ENCODE data around the gene ARFRP1.

The ARFRP1 gene

DNA sequence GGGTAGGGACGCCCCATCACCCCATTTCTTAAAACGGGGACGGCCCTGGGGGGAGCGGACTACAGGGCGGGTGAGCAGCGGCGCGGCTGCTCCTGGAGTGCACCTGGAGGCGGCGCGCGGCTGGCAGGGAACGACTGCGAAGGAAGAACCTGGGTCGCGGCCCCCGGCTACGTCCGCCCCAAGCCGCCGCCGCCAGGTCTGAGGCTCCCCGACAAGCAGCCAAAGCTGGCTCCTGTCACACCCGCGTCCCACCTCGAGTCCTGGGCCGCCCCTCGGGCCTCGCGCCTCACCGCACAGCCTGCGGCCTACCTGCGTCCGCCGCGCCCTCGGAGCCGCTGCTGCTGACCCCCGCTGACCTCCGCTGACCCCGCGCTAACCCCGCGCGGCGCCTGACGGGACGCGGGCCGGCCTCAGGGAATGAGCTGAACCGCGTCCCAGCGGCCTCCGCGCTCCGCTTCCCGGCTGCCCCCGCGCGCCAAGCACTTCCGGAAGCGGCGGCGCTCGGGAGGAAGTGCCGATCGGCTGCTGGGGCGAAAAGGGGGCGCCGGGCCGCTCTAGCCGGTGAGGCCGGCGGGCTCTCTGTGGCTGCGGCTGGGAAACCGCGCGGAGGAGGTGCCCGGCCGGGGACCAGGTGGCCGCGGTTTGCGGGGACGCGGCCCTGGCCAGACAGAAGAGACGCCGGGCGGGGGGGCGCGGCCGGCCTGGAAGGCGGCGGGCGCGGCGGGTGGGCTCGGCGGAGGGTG, at the start of gene ARFRP1, which contains the start of gene ZGPAT:
Gene ARFRP1, minus strand, starts transcription at position 419 of the 743 bp plus-strand sequence. CDS start 885 bp downstream, outside the sequence.
Gene ZGPAT, plus strand, starts transcription at position 482 of the 743 bp plus-strand sequence. CDS start 542 bp downstream, outside the sequence.
- DNase-seq, result peak; percentile 81

- DNase-seq, result no peak
Observed at GRCh38 chr20:63756648-63756991, 48.8 kb upstream of the ARFRP1 start.

- no peak for DNase-seq
Observed at GRCh38 chr20:63755933-63756647, 48.3 kb upstream of the ARFRP1 start.

DNA sequence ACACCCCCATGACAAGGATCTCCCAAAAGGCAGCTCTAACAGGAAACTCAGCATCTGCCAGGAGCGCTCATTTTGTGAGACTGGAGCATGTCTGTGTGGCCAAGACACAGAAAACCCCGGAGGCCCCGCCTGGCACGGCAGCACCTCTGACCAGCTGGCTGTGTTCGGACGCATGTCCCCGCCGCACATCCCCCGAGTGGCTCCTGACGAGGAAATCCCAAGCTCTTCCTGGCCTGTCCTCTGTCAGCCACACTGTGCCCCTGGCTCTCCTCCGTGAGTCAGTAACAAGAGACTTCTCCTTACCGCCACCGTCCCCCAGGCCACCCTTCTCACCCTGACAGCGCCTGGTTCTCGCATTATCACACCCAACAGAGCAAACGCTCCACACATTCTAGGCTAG, 46.2 kb upstream of the ARFRP1 start:
- no peak for DNase-seq

GRCh38 chr20:63753381-63753780, 45.6 kb upstream of the ARFRP1 start:
- DNase-seq, result no peak

DNA sequence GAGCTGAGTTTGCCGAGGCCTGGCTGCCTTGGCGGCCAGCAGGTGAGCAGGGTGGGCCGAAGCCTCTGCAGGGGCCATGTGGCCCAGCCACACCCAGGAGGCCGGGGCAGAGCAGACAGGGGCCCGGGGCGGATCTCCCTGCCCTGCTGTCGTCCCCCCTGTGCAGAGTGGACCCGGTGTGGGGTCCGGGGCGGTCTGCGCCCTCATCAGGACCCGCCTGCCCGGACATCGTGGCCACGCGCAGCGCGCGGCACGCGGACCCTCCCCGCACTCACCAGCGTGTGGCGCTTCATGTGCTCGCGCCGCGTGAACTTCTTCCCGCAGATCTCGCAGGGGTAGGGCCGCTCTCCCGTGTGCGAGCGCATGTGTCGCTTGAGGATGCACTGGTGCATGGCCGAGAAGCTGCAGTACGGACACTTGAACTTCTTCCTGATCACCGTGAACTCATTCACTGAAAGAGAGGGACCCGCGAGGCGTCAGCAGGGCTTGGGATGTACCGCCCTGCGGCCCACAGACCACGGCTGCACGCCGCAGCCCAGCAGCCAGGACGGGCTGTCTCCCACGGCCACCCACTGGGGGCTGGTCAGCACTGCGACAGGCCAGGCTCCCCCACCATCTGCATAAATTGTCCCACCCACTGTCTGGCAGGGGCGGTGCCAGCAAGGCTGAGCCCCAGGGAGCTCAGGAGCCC, 44.8 kb upstream of the ARFRP1 start:
- no peak for DNase-seq

- DNase-seq, result no peak
Observed at GRCh38 chr20:63751471-63752271, 43.9 kb upstream of the ARFRP1 start.

DNA sequence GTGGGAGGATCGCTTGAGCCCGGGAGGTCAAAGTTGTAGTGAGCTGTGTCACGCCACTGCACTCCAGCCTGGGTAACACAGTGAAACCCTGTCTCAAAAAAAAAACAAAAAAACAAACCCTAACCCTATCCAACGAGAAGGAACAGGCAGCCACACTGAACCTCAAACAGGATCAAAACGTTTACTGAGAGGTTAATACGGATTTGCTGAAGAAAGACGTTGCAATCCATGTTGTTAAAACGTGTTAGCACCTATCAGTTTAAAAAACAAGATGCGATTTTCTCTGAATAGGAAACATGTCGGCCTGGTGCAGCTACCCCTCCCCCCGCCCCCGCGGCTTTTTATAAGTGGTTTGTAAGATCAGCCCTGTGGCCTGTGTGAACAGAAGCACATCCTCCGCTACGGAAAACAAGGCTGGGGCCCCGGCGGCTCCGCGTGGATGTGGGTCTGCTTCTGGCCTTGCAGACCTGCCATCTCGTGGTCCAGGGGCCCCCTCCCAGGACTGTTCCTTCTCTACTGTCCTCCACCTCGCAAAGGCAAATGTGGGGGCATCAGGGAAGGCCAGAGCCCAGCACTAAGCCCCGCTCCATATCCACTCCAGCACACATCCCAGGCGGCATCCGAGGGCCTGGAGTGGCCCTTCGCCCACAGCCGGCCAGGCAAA, 43.2 kb upstream of the ARFRP1 start:
- peak; percentile 48 for DNase-seq

- no peak for DNase-seq
Observed at GRCh38 chr20:63749597-63750508, 42.1 kb upstream of the ARFRP1 start.

GRCh38 chr20:63748934-63749270, 41.1 kb upstream of the ARFRP1 start:
- no peak for DNase-seq

DNA sequence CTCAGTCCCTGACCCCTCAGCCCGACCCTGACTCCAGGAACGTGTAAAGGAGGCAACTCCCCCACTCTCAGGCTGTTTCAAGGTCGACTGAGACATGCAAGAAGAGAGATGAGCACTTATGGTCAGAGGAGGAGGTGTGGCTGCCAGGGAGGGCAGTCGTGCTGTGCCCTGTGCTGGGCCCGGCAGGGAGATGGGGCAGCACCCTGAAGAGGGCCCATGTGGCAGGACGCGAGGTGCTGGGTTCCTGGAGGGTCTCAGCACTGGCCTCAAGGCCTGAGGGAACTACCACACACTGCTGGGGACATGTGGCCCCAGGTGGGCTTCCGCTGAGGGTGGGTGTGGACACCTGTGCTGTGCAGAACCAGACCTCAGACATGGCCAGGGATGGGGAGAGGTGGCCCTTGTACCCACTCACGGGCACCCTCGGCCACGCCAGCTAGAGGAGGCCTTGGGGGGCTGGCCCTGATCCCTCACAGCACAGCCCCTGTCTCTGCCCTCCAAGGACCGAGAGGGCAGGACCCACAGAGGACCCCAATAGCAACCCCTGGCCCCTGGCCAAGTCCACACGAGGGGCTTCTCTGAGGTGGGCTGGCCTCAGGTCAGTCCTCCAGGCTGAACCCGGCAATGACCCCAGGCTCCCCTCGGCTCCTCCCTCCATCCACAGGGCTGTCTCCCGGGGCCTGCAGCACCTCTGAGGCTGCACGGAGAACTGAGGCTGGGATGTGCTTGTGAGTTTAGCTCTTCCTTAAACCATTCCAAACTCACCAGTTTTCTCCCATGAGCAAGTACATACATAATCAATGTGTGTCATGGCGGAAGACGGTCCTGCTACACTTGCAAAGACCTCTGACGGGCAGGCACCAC, 40.5 kb upstream of the ARFRP1 start:
- DNase-seq, result no peak

DNA sequence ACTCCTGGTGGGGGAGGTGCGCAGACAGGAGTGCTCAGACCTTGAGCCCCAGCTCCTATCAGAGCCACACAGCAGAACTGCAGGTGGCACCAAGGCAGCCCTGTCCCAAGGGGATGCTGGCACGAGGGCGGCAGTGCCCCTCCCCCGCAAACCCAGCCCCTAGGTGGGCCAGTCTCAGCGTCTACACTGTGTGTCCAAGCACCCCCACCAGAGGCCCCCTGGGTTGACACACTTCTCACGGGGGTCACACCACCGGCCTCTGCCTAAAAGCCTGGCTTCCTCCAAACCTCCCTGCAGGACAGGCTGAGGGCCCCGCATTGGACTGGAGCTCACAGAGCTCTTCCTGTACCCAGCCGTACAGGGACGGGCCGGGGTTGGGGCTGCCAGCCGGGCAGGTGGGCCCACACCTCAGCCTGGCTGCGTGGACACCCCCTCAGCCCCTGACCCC, 39.9 kb upstream of the ARFRP1 start:
- no peak for DNase-seq

- no peak for DNase-seq
Observed at GRCh38 chr20:63746751-63747315, 39.1 kb upstream of the ARFRP1 start.

GRCh38 chr20:63745961-63746731, 38.4 kb upstream of the ARFRP1 start:
- DNase-seq, result no peak

- no peak for DNase-seq
Observed at GRCh38 chr20:63745424-63745805, 37.6 kb upstream of the ARFRP1 start.

GRCh38 chr20:63744574-63745423, 37.0 kb upstream of the ARFRP1 start:
- DNase-seq, result no peak

DNA sequence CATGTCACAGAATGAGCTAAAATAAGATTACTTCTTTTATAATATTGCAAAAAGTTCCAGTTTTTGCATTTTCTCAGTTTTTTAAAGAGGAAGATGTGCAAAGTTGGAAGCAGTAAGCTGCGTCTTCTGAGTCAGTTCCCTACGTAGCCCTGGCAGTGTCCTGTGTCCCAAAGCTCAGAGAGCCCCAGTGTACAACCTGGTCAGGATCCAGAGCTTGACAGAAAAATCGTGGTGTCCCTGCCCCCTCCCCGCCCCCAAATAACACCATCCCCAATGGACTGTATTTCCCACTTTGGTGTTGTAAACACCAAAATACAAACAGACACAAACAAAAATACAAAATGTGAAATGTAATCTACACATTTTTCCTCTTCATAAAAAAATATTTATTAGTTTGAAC, 36.4 kb upstream of the ARFRP1 start:
- no peak for DNase-seq
